ENCODE measurements around the gene STRN.

STRN gene

DNA sequence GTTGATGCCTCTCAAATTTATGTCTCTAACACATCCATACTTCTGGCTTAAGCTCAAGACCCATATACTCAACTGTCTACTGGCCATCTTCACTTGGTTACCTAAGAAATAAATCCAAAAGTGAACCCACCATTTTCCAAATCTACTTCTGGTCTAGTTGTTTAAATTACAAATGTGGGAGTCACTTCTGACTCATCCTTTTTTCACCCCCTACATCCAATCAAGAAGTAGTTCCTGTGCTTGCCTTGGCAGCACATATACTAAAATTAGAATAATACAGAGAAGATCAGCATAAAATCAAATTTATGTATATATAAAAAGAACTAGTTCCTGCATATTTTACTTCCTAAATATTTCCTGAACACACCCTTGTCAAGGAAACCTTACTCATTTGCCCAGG, 53.6 kb downstream of the STRN start:
- ChIA-PET POLR2A (no interaction called here), CTCF (interaction anchor here (0.6 kb wide), 1 partner anchor 419 kb away, joined by 4 read pairs; no protein-coding TSS in a partner anchor)
- TF ChIP-seq SUZ12 (IDR thresholded peaks at IDR 0.05) (no peak), ELF4 (IDR thresholded peaks at IDR 0.05) (no peak), CTBP1 (IDR thresholded peaks at IDR 0.05; ENCODE audit: borderline replicate concordance) (no peak), FOXA1 (IDR thresholded peaks at IDR 0.05) (no peak), L3MBTL2 (conservative IDR thresholded peaks at IDR 0.05) (no peak), SP1 (IDR thresholded peaks at IDR 0.05) (no peak), NFRKB (IDR thresholded peaks at IDR 0.05) (no peak), FOXK2 (IDR thresholded peaks at IDR 0.05) (no peak), LEF1 (IDR thresholded peaks at IDR 0.05; ENCODE audit: borderline replicate concordance) (no peak), ARNT (IDR thresholded peaks at IDR 0.05) (no peak), FOXM1 (IDR thresholded peaks at IDR 0.05; ENCODE audit: borderline replicate concordance) (no peak), ZNF384 (IDR thresholded peaks at IDR 0.05) (no peak)
- DNase-seq (ENCODE audit: extremely low spot score), result no peak

DNA sequence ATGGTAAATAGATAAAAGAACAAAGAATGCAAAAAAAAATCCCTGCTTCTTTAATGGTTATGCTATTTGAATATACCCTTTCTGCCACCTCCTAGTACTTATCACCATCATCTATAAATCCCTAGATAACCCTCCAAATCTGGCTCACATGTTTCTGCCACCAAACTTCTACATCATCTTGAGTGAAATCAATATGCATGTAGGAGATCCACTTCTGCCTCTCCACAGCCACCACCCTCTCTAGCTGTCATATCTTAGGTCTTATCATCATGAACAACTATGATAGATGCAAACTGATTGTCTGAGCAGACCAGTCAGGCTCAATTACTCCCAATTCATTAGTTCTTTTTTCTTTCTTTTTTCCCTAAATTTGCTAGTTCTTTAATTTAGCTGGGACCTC, 55.3 kb downstream of the STRN start:
- TF ChIP-seq BHLHE40 (IDR thresholded peaks at IDR 0.05; ENCODE audit: borderline replicate concordance) (no peak), L3MBTL2 (conservative IDR thresholded peaks at IDR 0.05) (no peak), LEF1 (IDR thresholded peaks at IDR 0.05; ENCODE audit: borderline replicate concordance) (no peak), FOXM1 (IDR thresholded peaks at IDR 0.05; ENCODE audit: borderline replicate concordance) (no peak), FOXA1 (IDR thresholded peaks at IDR 0.05) (no peak), CTBP1 (IDR thresholded peaks at IDR 0.05; ENCODE audit: borderline replicate concordance) (no peak), ELF4 (IDR thresholded peaks at IDR 0.05) (no peak), ZNF384 (IDR thresholded peaks at IDR 0.05) (no peak), ARNT (IDR thresholded peaks at IDR 0.05) (no peak), HDGF (IDR thresholded peaks at IDR 0.05; ENCODE audit: borderline replicate concordance) (no peak), TARDBP (IDR thresholded peaks at IDR 0.05) (no peak), NFRKB (IDR thresholded peaks at IDR 0.05) (no peak), SP1 (IDR thresholded peaks at IDR 0.05) (no peak), SUZ12 (IDR thresholded peaks at IDR 0.05) (no peak)
- TF ChIP-seq, protein P1, sequence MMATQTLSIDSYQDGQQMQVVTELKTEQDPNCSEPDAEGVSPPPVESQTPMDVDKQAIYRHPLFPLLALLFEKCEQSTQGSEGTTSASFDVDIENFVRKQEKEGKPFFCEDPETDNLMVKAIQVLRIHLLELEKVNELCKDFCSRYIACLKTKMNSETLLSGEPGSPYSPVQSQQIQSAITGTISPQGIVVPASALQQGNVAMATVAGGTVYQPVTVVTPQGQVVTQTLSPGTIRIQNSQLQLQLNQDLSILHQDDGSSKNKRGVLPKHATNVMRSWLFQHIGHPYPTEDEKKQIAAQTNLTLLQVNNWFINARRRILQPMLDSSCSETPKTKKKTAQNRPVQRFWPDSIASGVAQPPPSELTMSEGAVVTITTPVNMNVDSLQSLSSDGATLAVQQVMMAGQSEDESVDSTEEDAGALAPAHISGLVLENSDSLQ (IDR thresholded peaks at IDR 0.05), result no peak
- no peak for DNase-seq (ENCODE audit: extremely low spot score)
- ChIA-PET CTCF (no interaction called here), POLR2A (no interaction called here)

DNA sequence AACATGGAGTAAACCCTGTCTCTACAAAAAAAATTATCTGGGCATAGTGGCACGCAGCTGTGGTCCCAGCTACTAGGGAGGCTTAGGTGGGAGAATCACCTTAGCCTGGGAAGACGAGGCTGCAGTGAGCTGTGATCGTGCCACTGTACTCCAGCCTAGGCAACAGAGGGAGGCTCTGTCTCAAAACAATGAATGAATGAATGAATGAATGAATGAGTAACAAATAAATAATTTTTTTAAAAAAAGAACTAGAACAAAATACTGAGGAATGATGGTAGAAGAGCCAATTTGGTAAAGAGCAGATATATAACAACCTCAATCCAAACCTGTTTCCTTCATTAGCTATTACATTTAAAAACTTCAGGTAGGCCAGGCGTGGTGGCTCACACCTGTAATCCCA, 60.1 kb downstream of the STRN start:
- DNase-seq (ENCODE audit: extremely low spot score), result no peak
- ChIA-PET POLR2A (no interaction called here), CTCF (no interaction called here)
- TF ChIP-seq SUZ12 (IDR thresholded peaks at IDR 0.05), result no peak
- TF ChIP-seq CTBP1 (IDR thresholded peaks at IDR 0.05; ENCODE audit: borderline replicate concordance), result no peak
- no peak for TF ChIP-seq L3MBTL2 (conservative IDR thresholded peaks at IDR 0.05)

DNA sequence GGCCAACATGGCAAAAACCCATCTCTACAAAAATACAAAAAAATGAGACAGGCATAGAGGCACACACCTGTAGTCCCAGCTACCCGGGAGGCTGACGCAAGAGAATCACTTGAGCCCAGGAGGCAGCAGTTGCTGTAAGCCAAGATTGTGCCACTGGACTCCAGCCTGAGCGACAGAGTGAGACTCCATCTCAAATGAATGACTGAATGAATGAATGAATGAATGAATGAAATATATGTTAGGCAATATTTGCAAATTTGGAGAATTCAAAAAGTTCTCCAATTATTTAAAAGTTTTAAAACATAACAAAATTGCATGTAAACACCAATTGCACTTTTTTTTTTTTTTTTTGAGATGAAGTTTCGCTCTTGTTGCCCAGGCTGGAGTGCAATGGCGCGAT, 61.7 kb downstream of the STRN start:
- TF ChIP-seq BHLHE40 (IDR thresholded peaks at IDR 0.05; ENCODE audit: borderline replicate concordance), result no peak
- no peak for TF ChIP-seq HDGF (IDR thresholded peaks at IDR 0.05; ENCODE audit: borderline replicate concordance)
- TF ChIP-seq FOXK2 (IDR thresholded peaks at IDR 0.05), result no peak
- no peak for TF ChIP-seq TARDBP (IDR thresholded peaks at IDR 0.05)
- no peak for TF ChIP-seq ZNF384 (IDR thresholded peaks at IDR 0.05)
- TF ChIP-seq L3MBTL2 (conservative IDR thresholded peaks at IDR 0.05), result no peak
- no peak for TF ChIP-seq LEF1 (IDR thresholded peaks at IDR 0.05; ENCODE audit: borderline replicate concordance)
- no peak for TF ChIP-seq FOXA1 (IDR thresholded peaks at IDR 0.05)
- no peak for TF ChIP-seq CTBP1 (IDR thresholded peaks at IDR 0.05; ENCODE audit: borderline replicate concordance)
- no peak for TF ChIP-seq SUZ12 (IDR thresholded peaks at IDR 0.05)
- no peak for TF ChIP-seq FOXM1 (IDR thresholded peaks at IDR 0.05; ENCODE audit: borderline replicate concordance)
- TF ChIP-seq, protein P1 (IDR thresholded peaks at IDR 0.05), result no peak
- no peak for TF ChIP-seq SP1 (IDR thresholded peaks at IDR 0.05)
- no peak for TF ChIP-seq ARNT (IDR thresholded peaks at IDR 0.05)
- no peak for TF ChIP-seq ELF4 (IDR thresholded peaks at IDR 0.05)
- no peak for TF ChIP-seq NFRKB (IDR thresholded peaks at IDR 0.05)
- no peak for DNase-seq (ENCODE audit: extremely low spot score)
- ChIA-PET CTCF (no interaction called here), POLR2A (no interaction called here)

DNA sequence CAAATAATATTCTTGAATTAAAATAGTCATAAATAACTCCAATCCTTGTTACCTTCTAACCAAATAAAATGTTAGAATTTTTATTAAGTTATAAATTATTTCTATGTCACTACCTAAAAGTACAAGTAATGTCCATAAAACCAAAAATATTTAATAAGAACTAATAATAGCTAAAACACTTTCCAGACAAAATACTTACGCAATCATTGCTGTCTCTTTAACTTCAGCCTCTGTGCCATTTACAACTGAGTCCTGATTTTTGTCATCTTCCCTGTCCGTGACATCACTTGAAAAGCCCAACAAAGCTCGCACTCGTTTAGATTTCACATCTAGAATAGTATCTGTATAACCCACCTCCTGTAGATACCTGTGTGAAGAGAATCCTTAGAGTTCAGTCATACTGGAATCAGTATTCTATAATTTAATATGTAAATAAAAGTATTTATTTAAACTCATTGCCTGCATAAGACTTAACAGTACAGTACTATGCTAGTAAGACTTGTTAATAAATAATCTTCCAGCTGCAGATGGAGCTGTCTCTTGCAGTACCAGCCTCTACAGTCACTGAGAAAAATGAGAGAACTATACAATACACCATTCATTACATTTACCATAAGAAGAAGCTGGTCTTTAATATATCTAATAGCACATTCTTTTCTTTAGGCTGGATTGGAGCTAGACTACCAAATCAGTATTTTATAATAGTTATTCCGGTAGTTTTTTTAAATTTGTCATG, 63.8 kb downstream of the STRN start:
- TF ChIP-seq ELF4 (IDR thresholded peaks at IDR 0.05) (no peak), LEF1 (IDR thresholded peaks at IDR 0.05; ENCODE audit: borderline replicate concordance) (no peak), SP1 (IDR thresholded peaks at IDR 0.05) (no peak), CTBP1 (IDR thresholded peaks at IDR 0.05; ENCODE audit: borderline replicate concordance) (no peak), FOXK2 (IDR thresholded peaks at IDR 0.05) (no peak), NFRKB (IDR thresholded peaks at IDR 0.05) (no peak), BHLHE40 (IDR thresholded peaks at IDR 0.05; ENCODE audit: borderline replicate concordance) (no peak), ZNF384 (IDR thresholded peaks at IDR 0.05) (no peak)
- no peak for DNase-seq (ENCODE audit: extremely low spot score)
- ChIA-PET POLR2A (no interaction called here), CTCF (no interaction called here)

DNA sequence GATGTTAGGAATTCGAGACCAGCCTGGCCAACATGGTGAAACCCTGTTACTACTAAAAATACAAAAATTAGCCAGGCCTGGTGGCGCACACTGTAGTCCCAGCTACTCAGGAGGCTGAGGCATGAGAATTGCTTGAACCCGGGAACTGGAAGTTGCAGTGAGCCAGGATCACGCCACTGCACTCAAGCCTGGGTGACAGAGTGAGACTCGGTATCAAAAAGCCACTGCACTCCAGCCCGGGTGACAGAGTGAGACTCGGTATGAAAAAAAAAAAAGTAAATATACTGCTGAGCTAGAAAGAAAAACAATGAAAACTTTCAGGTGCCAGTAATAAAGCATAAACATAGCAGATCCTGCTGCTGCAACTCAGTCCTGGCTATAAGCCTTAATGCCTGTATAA, 73.5 kb downstream of the STRN start:
- ChIA-PET POLR2A (no interaction called here), CTCF (interaction anchor here (0.6 kb wide), 1 partner anchor 595 kb away, joined by 3 read pairs; no protein-coding TSS in a partner anchor)
- TF ChIP-seq NFRKB (IDR thresholded peaks at IDR 0.05), result no peak
- no peak for TF ChIP-seq LEF1 (IDR thresholded peaks at IDR 0.05; ENCODE audit: borderline replicate concordance)
- TF ChIP-seq FOXA1 (IDR thresholded peaks at IDR 0.05), result no peak
- no peak for TF ChIP-seq CTBP1 (IDR thresholded peaks at IDR 0.05; ENCODE audit: borderline replicate concordance)
- TF ChIP-seq ARNT (IDR thresholded peaks at IDR 0.05), result no peak
- TF ChIP-seq FOXK2 (IDR thresholded peaks at IDR 0.05), result no peak
- no peak for TF ChIP-seq ELF4 (IDR thresholded peaks at IDR 0.05)
- TF ChIP-seq HDGF (IDR thresholded peaks at IDR 0.05; ENCODE audit: borderline replicate concordance), result no peak
- no peak for TF ChIP-seq TARDBP (IDR thresholded peaks at IDR 0.05)
- TF ChIP-seq SP1 (IDR thresholded peaks at IDR 0.05), result no peak
- no peak for TF ChIP-seq FOXM1 (IDR thresholded peaks at IDR 0.05; ENCODE audit: borderline replicate concordance)
- TF ChIP-seq, protein P1 (IDR thresholded peaks at IDR 0.05), result no peak
- TF ChIP-seq SUZ12 (IDR thresholded peaks at IDR 0.05), result no peak
- no peak for TF ChIP-seq L3MBTL2 (conservative IDR thresholded peaks at IDR 0.05)
- TF ChIP-seq BHLHE40 (IDR thresholded peaks at IDR 0.05; ENCODE audit: borderline replicate concordance), result no peak
- TF ChIP-seq ZNF384 (IDR thresholded peaks at IDR 0.05), result no peak
- DNase-seq (ENCODE audit: extremely low spot score), result no peak
